Measurements from ENCODE around the gene S100A12.
"Not testable (repeated sequence)": the region's sequence is repeated elsewhere in the genome, so short reads cannot be mapped to it uniquely, and the experiment has no call there.

Gene S100A12

GRCh38 chr1:153353226-153353947 lies 22.0 kb downstream of the S100A12 start:
- no peak for DNase-seq (ENCODE audit: low read depth in 2 of 2)

GRCh38 chr1:153352523-153352922 lies 22.9 kb downstream of the S100A12 start:
- peak; percentile 35 to 49 for DNase-seq (ENCODE audit: low read depth in 2 of 2)

GRCh38 chr1:153350321-153350957 lies 25.0 kb downstream of the S100A12 start:
- DNase-seq (ENCODE audit: low read depth in 2 of 2) = no peak

GRCh38 chr1:153349363-153350320 lies 25.8 kb downstream of the S100A12 start:
- no peak for DNase-seq (ENCODE audit: low read depth in 2 of 2)

GRCh38 chr1:153348511-153349362 lies 26.7 kb downstream of the S100A12 start, which contains the start of gene PGLYRP4:
PGLYRP4 (minus strand) TSS chr1:153348841; CDS start chr1:153347932, 909 bp downstream.
- no peak for DNase-seq (ENCODE audit: low read depth in 2 of 2)

GRCh38 chr1:153347856-153348255 lies 27.6 kb downstream of the S100A12 start:
- no peak for DNase-seq (ENCODE audit: low read depth in 2 of 2)

GRCh38 chr1:153347049-153347448 lies 28.4 kb downstream of the S100A12 start:
- not testable (repeated sequence) for DNase-seq (ENCODE audit: low read depth in 2 of 2)

- DNase-seq (ENCODE audit: low read depth in 2 of 2) = no peak
Observed at GRCh38 chr1:153346077-153346723, 29.2 kb downstream of the S100A12 start.

- no peak for DNase-seq (ENCODE audit: low read depth in 2 of 2)
Observed at GRCh38 chr1:153345187-153346076, 30.0 kb downstream of the S100A12 start.

GRCh38 chr1:153344718-153345025 lies 30.7 kb downstream of the S100A12 start:
- no peak for DNase-seq (ENCODE audit: low read depth in 2 of 2)

GRCh38 chr1:153343811-153344717 lies 31.4 kb downstream of the S100A12 start:
- DNase-seq (ENCODE audit: low read depth in 2 of 2) = no peak

GRCh38 chr1:153343040-153343681 lies 32.3 kb downstream of the S100A12 start:
- no peak for DNase-seq (ENCODE audit: low read depth in 2 of 2)

- DNase-seq (ENCODE audit: low read depth in 2 of 2) = no peak
Observed at GRCh38 chr1:153342178-153342577, 33.2 kb downstream of the S100A12 start.

GRCh38 chr1:153341431-153341934 lies 33.9 kb downstream of the S100A12 start:
- DNase-seq (ENCODE audit: low read depth in 2 of 2) = no peak

- DNase-seq (ENCODE audit: low read depth in 2 of 2) = no peak
Observed at GRCh38 chr1:153340356-153340755, 35.1 kb downstream of the S100A12 start.

GRCh38 chr1:153339802-153340201 lies 35.6 kb downstream of the S100A12 start:
- DNase-seq (ENCODE audit: low read depth in 2 of 2) = no peak

- DNase-seq (ENCODE audit: low read depth in 2 of 2) = no peak
Observed at GRCh38 chr1:153337980-153338853, 37.2 kb downstream of the S100A12 start.

All from stimulated activated CD4-positive, alpha-beta T cell treated with anti-CD3 and anti-CD28 coated beads, Interleukin-4, amount 100 ng/mL, for 48 hours (primary cell).